Smooth muscle cell of the brain vasculature (primary cell): Measurements from ENCODE around the gene NUBPL.

Experiments used
- DNase-seq: peaks from one replicate; pipeline ENCODE4 v3.0.0-alpha.2; 2012; ENCODE audit warnings: low read depth, low spot score

The NUBPL gene, protein sequence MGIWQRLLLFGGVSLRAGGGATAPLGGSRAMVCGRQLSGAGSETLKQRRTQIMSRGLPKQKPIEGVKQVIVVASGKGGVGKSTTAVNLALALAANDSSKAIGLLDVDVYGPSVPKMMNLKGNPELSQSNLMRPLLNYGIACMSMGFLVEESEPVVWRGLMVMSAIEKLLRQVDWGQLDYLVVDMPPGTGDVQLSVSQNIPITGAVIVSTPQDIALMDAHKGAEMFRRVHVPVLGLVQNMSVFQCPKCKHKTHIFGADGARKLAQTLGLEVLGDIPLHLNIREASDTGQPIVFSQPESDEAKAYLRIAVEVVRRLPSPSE

DNA sequence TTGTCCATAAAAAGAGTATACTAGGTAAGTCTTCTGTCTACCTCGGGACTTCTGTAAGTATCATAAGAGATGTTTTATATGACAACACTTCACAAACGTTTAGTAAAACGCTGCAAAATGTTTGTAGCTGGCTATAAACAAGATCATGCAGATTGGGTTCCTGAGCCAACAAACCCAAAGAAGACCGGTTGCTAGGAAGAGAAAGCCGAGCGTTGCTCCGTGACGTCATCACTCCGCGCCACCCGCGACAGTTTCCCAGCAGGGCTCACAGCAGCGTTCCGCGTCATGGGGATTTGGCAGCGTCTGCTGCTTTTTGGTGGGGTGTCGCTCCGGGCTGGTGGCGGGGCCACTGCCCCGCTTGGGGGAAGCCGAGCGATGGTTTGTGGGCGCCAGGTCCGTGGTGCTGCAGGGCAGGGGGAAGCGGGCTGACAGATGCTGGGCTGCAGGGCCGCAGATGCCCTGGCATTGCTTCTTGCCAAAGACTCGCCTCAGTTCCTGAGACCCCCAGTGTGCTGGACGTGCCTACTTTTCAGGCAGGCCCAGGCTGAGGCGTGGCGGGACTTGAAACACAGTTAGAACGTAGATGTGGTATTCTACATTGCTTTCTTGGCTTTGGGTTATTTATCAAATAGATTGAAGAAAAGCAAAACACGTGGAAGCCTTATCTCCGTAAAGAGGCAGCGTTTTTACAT lies at the start of gene NUBPL:
NUBPL (plus strand) TSS at position 250 of the 692 bp plus-strand sequence; CDS start at position 286, 36 bp downstream.
- DNase-seq = peak; percentile 77

DNA sequence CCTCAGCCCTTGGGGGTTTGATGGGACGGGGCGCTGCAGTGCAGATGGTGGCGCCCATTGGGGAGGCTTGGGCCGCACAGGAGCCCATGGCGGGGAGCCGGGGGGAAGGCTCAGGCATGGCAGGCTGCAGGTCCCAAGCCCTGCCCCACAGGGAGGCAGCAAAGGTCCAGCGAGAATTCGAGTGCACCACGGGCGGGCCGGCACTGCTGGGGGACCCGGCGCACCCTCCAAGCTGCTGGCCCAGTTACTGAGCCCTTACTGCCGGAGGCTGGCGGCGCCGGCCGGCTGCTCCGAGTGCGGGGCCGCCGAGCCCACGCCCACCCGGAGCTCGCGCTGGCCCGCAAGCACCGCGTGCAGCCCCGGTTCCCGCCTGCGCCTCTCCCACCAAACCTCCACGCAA lies 34.1 kb upstream of the NUBPL start:
- no peak for DNase-seq

DNA sequence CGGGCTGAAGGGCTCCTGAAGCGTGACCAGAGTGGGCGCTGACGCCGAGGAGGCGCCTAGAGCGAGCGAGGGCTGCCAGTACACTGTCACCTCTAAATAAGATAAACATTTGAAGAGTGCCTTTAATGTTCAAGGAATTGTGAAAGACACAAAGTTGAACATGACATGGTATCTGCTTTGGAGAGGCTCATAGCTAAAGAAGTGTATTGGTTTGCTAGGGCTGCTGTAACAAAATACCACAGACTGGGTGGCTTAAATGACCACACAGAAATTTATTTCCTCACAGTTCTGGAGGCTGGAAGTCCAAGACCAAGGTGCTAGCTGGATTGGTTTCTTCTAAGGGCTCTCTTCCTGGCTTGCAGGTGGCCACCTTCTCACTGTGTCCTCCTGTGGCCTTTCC lies 33.7 kb upstream of the NUBPL start:
- DNase-seq = no peak

DNA sequence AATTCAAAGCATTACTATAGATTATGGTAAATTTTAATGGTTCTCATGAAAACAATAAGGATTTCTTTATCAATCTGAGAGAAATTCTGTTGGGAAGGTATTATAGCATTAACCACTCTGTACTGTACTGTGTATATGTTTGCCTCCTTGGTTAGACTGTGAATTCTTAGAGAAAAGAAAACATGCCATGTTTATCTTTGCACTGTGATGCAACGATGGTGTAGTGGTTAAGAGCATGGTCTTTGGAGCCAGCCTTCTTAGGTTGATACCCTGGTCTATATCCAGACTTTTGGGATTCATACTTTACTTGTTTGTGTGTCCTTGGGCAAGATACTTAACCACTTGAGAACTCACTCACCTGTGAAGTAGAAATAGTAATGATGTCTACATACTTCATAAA lies 32.2 kb upstream of the NUBPL start:
- no peak for DNase-seq

DNA sequence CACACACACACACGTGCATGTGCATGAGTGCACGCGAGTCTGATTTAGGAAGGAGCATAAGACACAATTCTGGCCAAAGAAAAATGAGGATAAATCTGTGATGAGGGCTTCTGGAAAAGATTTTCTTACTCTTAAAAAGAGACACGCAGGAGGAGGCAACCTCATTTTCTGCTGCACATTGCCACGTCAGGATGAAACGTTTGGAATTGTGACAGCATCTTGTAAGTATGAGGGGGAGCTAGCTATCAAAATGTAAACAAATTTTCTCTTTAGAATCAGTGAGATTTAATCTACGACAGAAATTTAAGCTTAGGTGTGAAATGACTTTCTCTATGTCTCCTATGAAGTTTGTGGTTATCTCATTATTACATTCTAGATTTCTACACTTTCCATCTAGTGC lies 31.1 kb upstream of the NUBPL start:
- DNase-seq = no peak

DNA sequence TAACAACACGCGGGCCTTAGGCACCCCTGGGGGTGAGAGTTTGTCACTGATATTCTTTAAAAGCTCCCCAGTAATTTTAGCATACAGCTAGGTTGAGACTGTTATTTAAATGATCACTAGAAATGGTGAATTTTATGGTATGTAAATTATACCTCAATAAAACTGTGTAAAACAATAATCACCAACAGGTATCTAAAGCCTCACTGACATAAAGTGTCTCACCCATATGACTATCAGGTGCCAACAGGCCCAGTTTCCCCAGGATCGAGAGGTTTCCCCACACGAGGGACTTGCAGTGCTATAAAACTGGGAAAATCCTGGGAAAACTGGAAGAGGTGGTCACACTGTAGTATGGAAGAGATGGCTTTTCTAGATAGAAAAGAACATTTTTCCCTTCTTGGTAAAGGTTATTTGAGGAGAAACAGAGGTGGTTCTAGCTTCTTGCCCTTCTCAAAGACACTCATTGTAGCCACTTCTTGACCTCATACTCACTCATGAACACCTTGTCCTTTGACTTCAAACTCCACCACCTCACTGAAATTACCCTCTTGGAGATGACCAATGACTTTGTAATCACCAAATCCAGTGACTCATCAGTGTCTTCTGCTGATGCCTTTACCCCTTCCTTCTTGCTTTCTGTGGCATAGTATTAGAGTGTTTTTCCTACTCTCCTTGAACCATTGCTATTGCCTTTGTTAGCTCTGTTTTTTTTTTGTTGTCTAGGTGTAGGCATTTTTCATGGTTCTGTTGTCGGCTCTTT lies 24.8 kb upstream of the NUBPL start:
- DNase-seq = no peak

DNA sequence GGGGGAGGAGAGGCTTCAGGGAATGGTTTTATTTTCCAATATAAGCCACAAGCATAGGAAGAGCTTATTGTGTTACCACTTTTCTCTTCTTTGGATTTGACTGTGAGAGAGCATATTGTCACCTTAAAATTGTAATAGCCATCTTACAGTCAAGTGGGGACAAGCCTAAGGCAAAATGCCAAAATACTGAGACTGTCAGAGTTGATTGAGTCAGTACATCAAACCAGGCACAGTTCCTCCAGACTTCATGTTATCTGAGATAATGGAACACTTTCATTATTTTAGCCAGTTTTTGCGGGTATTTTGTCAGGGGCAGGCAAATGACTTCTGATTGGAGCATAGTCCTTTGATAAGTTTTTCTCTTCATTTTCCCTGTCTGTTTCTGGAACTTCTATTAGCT lies 19.5 kb upstream of the NUBPL start:
- DNase-seq = no peak

DNA sequence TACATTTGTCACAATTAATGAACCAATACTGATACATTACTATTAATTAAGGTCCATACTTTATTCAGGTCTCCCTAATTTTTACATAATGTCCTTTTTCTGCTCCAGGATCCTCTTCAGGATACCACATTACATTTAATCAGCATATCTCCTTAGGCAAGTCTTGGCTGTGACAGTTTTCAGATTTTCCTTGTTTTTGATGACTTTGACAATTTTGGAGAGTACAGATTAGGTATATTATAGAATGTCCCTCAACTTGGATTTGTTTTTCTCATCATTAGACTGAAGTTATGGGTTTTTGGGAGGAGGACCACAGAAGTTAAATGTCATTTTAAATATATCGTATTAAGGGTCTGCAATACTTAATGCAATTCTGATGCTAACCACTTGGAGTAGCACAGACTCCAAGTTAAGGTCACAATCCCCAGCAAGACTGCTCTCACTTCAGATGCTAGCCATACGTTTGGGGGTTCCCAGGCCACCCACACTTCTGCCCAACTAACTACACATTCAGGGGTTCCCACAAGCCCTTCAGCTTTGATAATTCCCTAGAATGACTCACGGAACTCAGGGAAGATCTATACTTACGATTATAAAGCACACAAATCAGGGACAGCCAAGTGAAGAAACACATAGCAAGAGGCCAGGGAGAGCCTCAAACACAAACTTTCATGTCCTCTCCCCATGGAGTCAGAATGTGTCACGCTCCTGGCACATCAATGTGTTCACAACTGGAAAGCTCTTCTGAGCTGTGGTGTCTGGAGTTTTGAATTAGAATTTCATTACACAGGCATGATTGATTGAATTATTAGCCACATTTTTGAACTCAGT lies 17.0 kb upstream of the NUBPL start:
- no peak for DNase-seq

DNA sequence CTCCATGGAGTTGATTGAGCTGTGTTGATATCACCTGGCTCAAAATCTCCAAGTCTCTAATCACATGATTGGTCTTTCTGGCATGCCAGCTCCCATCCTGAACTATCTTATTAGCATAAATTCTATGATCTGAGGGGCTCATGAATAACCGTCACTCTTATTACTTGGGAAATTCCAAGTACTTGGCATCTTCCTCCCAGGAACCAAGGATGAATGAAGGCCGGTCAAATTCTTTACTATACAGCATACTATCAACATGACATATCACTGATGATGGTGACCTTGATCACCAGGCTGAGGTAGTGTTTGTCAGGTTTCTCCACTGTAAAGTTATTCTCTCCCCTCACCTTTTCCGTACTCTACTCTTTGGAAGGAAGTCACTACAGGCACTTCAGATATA lies 16.4 kb upstream of the NUBPL start:
- DNase-seq = no peak

DNA sequence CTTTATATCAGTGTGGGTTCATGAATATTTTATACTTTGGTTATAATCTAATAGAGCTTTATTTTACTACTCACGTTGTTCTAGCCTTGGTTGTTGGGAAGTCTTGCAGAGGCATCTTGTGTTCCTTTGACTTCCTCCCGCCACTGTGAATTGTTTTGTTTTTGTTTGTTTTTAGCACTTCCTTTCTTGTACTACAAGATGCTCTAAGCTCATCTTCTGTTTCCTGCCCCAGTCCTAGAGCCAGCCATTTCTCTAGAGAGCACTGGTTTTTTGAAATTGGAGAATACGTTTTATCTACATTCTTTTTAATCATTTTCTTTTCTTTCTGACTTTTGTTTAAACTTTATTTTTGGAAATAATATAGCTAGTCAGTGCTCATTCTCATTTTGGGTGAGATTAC lies 15.9 kb upstream of the NUBPL start:
- DNase-seq = no peak

DNA sequence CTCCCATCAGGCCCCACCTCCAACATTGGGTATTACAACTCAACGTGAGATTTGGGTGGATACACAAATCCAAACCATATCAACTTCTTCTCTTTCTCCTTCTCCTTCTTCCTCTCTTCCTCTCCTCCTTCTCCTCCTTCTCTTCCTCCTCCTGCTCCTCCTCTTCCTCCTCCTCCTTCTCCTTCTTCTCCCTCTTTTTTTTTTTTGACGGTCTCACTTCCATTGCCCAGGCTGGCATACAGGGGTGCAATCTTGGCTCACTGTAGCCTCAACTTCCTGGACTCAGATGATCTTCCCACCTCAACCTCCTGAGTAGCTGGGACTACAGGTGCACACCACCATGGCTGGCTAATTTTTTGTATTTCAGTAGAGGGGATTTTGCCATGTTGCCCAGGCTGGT lies 11.4 kb upstream of the NUBPL start:
- DNase-seq = no peak

DNA sequence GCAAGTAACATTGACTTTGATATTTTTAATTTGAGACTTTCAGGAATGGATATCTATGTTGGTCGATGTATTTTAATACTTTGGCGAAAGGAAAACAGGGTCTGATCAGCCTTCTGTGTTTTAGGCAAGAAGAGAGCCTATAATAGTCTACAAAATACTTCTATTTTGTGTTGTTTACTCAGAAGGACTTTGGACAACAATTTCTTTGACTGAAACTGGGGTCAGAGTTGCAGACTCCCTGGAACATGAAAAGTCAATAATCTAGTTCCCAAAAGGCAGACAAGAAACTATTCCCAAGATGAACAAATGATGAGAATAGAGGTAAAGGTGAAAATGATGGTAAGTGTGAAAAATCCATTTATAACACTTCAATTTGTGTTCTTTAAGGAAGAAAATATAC lies 10.6 kb upstream of the NUBPL start:
- no peak for DNase-seq

DNA sequence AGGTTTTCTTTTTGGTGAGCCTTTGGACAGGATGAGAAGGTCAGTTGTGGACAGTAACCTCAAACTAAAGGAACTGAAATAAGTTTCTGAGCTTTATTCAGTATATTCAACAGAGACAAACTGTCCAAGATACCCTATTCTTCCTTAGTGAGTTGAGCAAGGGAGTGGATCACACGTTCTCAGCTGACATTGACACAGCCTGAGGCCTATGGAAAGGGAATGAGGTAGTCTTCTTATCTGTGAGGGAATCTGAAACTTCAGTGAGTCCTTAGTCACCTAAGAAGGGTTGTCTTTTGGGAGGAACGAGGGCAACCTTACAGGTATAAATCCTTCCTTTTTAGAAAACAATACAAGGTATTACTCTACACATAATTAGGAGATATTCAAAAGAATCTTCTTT lies 5.0 kb upstream of the NUBPL start:
- no peak for DNase-seq

DNA sequence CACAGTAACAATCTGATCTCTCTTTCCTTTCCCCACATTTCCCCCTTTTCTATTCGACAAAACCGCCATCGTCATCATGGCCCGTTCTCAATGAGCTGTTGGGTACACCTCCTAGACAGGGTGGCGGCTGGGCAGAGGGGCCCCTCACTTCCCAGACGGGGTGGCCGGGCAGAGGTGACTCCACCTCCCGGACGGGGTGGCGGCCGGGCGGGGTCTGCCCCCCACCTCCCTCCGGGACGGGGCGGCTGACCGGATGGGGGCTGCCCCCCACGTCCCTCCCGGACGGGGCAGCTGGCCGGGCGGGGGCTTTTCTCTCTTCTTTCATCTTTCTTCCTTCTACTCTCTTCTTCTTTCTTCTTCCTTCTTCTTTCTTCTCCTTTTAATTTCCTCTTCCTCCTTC lies 1.3 kb upstream of the NUBPL start:
- no peak for DNase-seq

DNA sequence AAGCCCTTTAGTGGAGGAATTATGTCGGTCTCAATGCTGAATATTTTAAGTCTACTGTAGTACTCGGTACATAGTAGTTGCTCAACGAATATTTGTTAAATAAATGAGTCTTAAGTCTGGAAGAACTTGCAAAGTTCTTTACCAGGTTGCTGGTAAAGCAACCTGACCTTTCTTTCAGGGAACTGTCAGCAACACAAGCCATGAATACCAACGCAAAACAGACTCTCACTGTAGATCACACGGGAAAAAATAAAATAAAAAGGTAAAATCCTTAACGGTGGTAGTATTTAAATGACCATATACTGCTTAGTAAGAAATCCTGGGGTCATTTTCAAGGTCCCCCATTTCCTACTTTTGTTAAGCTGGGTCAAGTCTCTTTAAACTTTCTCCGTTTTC lies 447 bp upstream of the NUBPL start:
- no peak for DNase-seq

DNA sequence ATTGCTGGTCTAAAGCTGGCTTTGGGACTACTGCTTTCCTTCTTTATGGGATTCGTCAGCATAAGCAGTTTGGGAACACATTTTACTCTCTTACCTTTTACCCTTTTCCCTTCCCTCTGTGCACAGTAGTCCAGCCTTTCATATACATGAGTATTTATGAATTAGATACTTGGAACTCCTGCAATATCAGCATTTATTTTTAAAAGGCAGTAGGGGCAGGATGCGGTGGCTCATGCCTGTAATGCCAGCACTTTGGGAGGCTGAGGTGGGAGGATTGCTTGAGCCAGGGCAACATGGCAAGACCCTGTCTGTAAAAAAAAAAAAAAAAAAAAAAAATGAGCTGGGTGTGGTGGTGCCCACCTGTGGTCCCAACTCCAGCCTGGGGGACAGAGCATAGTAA lies 3.0 kb downstream of the NUBPL start:
- no peak for DNase-seq

DNA sequence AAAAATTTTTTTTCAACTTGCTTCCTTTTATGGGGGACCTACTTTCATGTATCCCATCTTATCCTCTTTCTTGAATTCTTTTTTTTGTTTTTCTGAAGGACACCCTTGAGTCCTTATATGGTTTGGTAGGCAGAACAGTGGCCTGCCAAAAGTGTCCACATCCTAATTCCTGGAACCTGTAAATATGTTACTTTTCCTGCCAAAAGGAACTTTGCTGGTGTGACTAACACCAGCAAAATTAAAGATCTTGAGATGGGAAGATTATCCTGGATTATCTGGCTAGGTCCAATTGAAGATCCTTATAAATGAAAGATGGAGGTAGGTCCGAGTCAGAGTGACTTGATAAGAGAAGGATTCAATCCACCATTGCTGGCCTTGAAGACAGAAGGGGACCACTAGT lies 5.3 kb downstream of the NUBPL start:
- no peak for DNase-seq

DNA sequence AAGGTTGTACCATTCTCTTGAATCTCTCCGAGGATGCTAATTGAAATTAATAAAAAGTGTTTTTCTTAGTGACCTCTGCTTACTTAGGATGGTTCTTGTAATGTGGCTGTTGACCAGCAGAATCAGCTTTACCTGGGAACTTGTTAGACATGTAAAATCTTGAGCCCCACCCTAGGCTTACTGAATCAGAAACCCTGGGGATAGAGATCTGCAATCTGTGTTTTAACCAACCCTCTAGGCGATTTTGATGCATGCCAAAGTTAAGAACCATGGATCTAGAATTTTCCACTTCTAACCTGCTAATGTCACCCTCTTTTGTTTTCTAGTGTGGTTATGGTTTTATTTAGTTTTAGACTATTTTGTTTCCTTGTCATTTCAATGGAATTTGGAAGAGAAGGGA lies 6.5 kb downstream of the NUBPL start:
- DNase-seq = no peak

DNA sequence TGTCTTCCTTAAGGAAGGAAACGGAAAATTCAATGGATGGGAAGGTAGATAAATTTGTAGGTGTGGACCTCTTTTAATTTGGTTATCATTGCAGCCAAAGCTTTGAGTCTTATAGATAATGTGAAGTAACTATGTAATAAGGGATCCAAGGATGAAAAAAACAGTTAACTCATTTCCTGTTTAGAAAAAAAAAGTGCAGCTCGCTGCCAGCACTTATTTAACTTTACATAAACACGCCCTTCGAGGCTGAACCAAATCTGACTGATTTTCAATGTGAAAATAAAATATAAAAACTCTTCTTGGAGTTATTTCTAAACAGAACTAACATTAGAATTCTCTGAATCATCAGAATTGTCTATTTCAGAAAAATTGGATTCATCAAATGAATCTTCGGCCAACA lies 7.0 kb downstream of the NUBPL start:
- no peak for DNase-seq

DNA sequence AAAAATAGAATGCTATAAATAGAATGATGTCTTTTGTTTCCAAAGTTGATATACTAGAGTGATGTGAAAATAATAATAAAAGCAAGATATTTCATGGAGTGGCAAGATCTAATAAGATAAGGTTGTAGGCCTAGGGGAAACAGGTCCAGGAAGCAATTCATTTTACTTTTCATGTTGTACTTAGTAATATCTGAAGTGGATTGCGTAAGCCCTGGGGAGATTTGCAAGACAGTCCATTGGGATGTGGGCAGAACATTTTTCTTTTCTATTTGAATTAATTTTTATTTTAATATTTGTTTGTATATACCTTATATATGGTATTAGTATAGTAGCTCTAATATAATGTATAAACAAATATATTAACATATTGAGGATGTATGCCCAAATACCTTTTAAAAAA lies 7.5 kb downstream of the NUBPL start:
- DNase-seq = no peak

DNA sequence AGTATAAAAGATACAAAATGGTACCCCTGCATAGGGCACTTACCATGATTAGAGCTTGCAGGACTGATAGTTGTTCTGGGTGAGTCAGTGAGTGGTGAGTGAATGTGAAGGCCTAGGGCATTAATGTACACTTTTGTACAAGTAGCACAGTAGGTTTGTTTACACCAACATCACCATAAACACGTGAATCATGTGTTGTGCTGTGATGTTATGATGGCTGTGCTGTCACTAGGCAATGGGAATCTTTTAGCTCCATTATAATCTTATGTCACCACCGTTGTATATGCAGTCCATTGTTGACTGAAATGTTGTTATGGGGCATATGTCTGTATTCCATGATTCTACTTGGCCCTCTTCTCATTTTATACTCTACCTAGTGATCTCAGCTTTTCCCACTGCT lies 11.8 kb downstream of the NUBPL start:
- no peak for DNase-seq

DNA sequence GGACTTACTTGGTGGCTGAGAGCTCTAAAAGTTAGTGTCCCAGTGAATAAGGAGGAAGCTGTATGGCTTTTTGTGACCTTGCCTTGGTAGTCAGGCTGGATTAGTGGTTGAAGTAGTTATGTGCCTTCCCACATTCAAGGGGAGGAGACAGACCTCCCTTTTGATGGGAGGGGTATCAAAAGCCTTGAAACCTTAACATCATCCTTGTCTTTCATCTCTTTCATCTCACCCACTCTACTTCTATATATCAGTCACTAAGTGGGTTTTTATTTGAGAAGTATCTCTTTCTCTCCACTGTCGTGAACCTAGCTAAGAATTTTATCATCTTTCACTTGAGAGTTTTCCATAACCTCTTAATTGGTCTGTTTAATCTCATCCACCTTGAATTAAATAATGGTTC lies 15.7 kb downstream of the NUBPL start:
- no peak for DNase-seq
